GM12878 (cell line): ENCODE data around the gene FTO. TPM values are rescaled to one million over a fixed set of nuclear protein-coding genes. Genes with fewer than 3 reads are reported as not detected.

Experiments
- ATAC-seq: fragments of 200-7000 bp; cut with Tn5 transposase; 3 replicates; pipeline ENCODE4 v1.9.1; 2020; ENCODE audit warnings: mild to moderate bottlenecking, moderate library complexity
- BruUV-seq: library from RNA; stranded (reverse); fragments of 400-500 nt; replicated peaks from 2 replicates; lab custom pipeline; 2021; lab: Mats Ljungman, UMichigan
- CTCF ChIA-PET: fragments of 300-600 bp; sonication (Branson Sonifier 250); formaldehyde crosslinking; extraction: SDS; loops from one replicate; lab custom pipeline; 2021; ENCODE audit warnings: inconsistent platforms; lab: Yijun Ruan, JAX
- POLR2A ChIA-PET: fragments of 350-600 bp; formaldehyde crosslinking; extraction: SDS; loops from one replicate; lab custom pipeline; 2021; ENCODE audit warnings: inconsistent platforms; lab: Charles Lee
- RAD21 ChIA-PET: fragments of 300-600 bp; sonication (Branson Sonifier 250); formaldehyde crosslinking; loops from one replicate; lab custom pipeline; 2023; ENCODE audit warnings: antibody characterized with exemption; ENCODE audit not compliant: unreplicated experiment; lab: Charles Lee
- SMC1A ChIA-PET: fragments of 300-600 bp; sonication (Branson Sonifier 250); formaldehyde crosslinking; loops from one replicate; lab custom pipeline; 2023; ENCODE audit not compliant: unreplicated experiment, uncharacterized antibody; lab: Charles Lee
- DNase-seq: peaks from one replicate; pipeline ENCODE4 v3.0.0-alpha.2; 2011; ENCODE audit warnings: low read depth, low spot score
- FAIRE-seq: peaks from 3 replicates; lab custom pipeline; 2011; peaks lifted over from hg19 to GRCh38; lab: Jason Lieb, UNC
- H2AFZ ChIP-seq: 2 replicates; pipeline ENCODE4 v1.6.0; 2011; ENCODE audit warnings: low read depth, low read length, control low read depth; ENCODE audit not compliant: control insufficient read depth
- H3K27ac ChIP-seq: 2 replicates; pipeline ENCODE4 v1.5.1; 2011; ENCODE audit warnings: control low read depth; ENCODE audit not compliant: control insufficient read depth, insufficient read depth
- H3K27me3 ChIP-seq, 2 experiments: replicated peaks in 1 of 2; 2 replicates each; pipeline versions ENCODE4 v1.6.0 to v1.6.1; 2011; ENCODE audit warnings: low read length in 1 of 2; ENCODE audit not compliant: control insufficient read depth in 2 of 2, insufficient read depth in 2 of 2
- H3K36me3 ChIP-seq, 2 experiments: 2 replicates each; pipeline ENCODE4 v1.5.1; 2011; ENCODE audit warnings: low read length in 1 of 2; ENCODE audit not compliant: control insufficient read depth in 2 of 2, insufficient read depth in 2 of 2
- H3K4me1 ChIP-seq: 2 replicates; pipeline ENCODE4 v1.6.1; 2011; ENCODE audit warnings: mild to moderate bottlenecking, low read length, moderate library complexity, mixed read lengths; ENCODE audit not compliant: control insufficient read depth, insufficient read depth
- H3K4me2 ChIP-seq: 2 replicates; pipeline ENCODE4 v1.6.0; 2011; ENCODE audit warnings: control low read depth; ENCODE audit not compliant: control insufficient read depth, insufficient read depth
- H3K4me3 ChIP-seq: fragments of 200-600 bp; sonication (generic); 2 replicates; pipeline ENCODE4 v1.5.1; 2016
- H3K79me2 ChIP-seq: 2 replicates; pipeline ENCODE4 v1.6.0; 2011; ENCODE audit warnings: low read length; ENCODE audit not compliant: control insufficient read depth, insufficient read depth
- H3K9ac ChIP-seq: 2 replicates; pipeline ENCODE4 v1.8.0; 2011; ENCODE audit warnings: low read length, control low read depth, mixed read lengths; ENCODE audit not compliant: control insufficient read depth, insufficient read depth
- H3K9me3 ChIP-seq: replicated peaks from 3 replicates; pipeline ENCODE4 v1.5.1; 2011; ENCODE audit warnings: mild to moderate bottlenecking, low read length; ENCODE audit not compliant: control insufficient read depth, insufficient read depth
- H4K20me1 ChIP-seq: 2 replicates; pipeline ENCODE4 v1.6.0; 2011; ENCODE audit not compliant: control insufficient read depth, insufficient read depth
- BMI1 ChIP-seq: fragments of 450-650 bp; IDR thresholded peaks from 2 replicates; pipeline ENCODE4 v1.6.1; 2016; ENCODE audit warnings: mild to moderate bottlenecking, moderate library complexity, borderline replicate concordance
- CBX5 ChIP-seq: sonication (generic); IDR thresholded peaks from 2 replicates; pipeline ENCODE4 v1.6.1; 2016; ENCODE audit warnings: low read depth, moderate library complexity, mild to moderate bottlenecking, inconsistent platforms
- CEBPB ChIP-seq, 2 experiments: fragments of 150-350 bp in 1 of 2; IDR thresholded peaks; 2 replicates each; pipeline ENCODE4 v1.6.1; 2012 to 2014; ENCODE audit warnings: low read depth in 2 of 2, low read length in 2 of 2, borderline replicate concordance in 1 of 2, inconsistent platforms in 1 of 2
- CHD2 ChIP-seq: IDR thresholded peaks from 2 replicates; pipeline ENCODE4 v1.6.1; 2011; ENCODE audit warnings: low read depth, low read length, improper control_type of control experiment, borderline replicate concordance
- DPF2 ChIP-seq: fragments of 450-650 bp; IDR thresholded peaks from 2 replicates; pipeline ENCODE4 v1.6.1; 2017; ENCODE audit warnings: mild to moderate bottlenecking
- HDAC6 ChIP-seq: fragments of 200-600 bp; sonication (generic); IDR thresholded peaks from one replicate; pipeline ENCODE4 v1.8.0; 2017; ENCODE audit warnings: antibody characterized with exemption; ENCODE audit not compliant: unreplicated experiment
- HDGF ChIP-seq: fragments of 450-650 bp; IDR thresholded peaks from 2 replicates; pipeline ENCODE4 v1.6.1; 2016; ENCODE audit warnings: antibody characterized with exemption
- MAX ChIP-seq: IDR thresholded peaks from 2 replicates; pipeline ENCODE4 v1.6.1; 2012; ENCODE audit warnings: low read depth, low read length, improper control_type of control experiment
- MLLT1 ChIP-seq: fragments of 450-650 bp; IDR thresholded peaks from 2 replicates; pipeline ENCODE4 v1.6.1; 2016; ENCODE audit warnings: mild to moderate bottlenecking
- MYB ChIP-seq: fragments of 150-350 bp; IDR thresholded peaks from 2 replicates; pipeline ENCODE4 v1.6.1; 2014; ENCODE audit warnings: mild to moderate bottlenecking, low read depth, low read length, borderline replicate concordance
- PRDM15 ChIP-seq: fragments of 450-650 bp; formaldehyde crosslinking; IDR thresholded peaks from 2 replicates; pipeline ENCODE4 v1.4.0; 2020; ENCODE audit warnings: mild to moderate bottlenecking, moderate library complexity
- RUNX3 ChIP-seq: IDR thresholded peaks from 2 replicates; pipeline ENCODE4 v1.6.1; 2012; ENCODE audit warnings: low read length, inconsistent platforms
- SMARCA5 ChIP-seq: fragments of 450-650 bp; IDR thresholded peaks from 2 replicates; pipeline ENCODE4 v1.6.1; 2017; ENCODE audit warnings: mild to moderate bottlenecking
- SUZ12 ChIP-seq: fragments of 200-600 bp; sonication (generic); IDR thresholded peaks from one replicate; pipeline ENCODE4 v1.6.1; 2018; ENCODE audit warnings: antibody characterized with exemption, mild to moderate bottlenecking; ENCODE audit not compliant: unreplicated experiment
- WRNIP1 ChIP-seq: IDR thresholded peaks from 2 replicates; pipeline ENCODE4 v1.6.1; 2011; ENCODE audit warnings: low read depth, low read length, improper control_type of control experiment, borderline replicate concordance
- ZNF622 ChIP-seq: fragments of 450-650 bp; IDR thresholded peaks from 2 replicates; pipeline ENCODE4 v1.6.1; 2017; ENCODE audit warnings: mild to moderate bottlenecking, inconsistent platforms
- ZNF687 ChIP-seq: fragments of 450-650 bp; IDR thresholded peaks from 2 replicates; pipeline ENCODE4 v1.6.1; 2017; ENCODE audit warnings: mild to moderate bottlenecking, moderate library complexity
- WGBS: methylation state at CpG from one replicate; pipeline ENCODE4 v1.1.6; 2016; ENCODE audit warnings: low lambda C conversion rate; ENCODE audit not compliant: insufficient replicate concordance, insufficient coverage; ENCODE audit errors: missing lambda C conversion rate; 5-methylcytosine and 5-hydroxymethylcytosine counted together
- in situ Hi-C: fragments of 300-500 bp; cut with MboI; formaldehyde crosslinking; loops from 9 replicates; pipeline ENCODE4 v1.14.3; 2018; ENCODE audit warnings: mixed read lengths
- intact Hi-C: fragments of 100-400 bp; cut with micrococcal nuclease; formaldehyde crosslinking; loops from one replicate; pipeline ENCODE4 v1.14.2; 2022; ENCODE audit not compliant: unreplicated experiment
- polyA plus RNA-seq, 11 experiments: library from polyadenylated mRNA; depleted of rRNA in 4 of 11; unstranded in 6 of 11; stranded (reverse) in 5 of 11; fragments of >200 nt; fragmentation: Nextera tagmentation in 4 of 11; fragmentation: Illumina TruSeq in 1 of 11; extraction: Ambion mirVana in 4 of 11; extraction: Trizol in 1 of 11; gene quantifications; 1 replicate in 1 of 11; 2 replicates in 10 of 11; pipeline versions ENCODE4 v1.2.1 to v1.2.3, GENCODE V29; 2011 to 2016; ENCODE audit warnings: inconsistent platforms in 2 of 11, missing spikeins in 2 of 11, low read depth in 1 of 11
- total RNA-seq, 4 experiments: library from RNA; depleted of rRNA in 3 of 4; stranded (reverse); fragments of >200 nt in 3 of 4; fragmentation: Illumina TruSeq in 1 of 4; extraction: Trizol in 1 of 4; gene quantifications; 2 replicates each; pipeline versions ENCODE4 v1.2.1 to v1.2.3, GENCODE V29; 2013 to 2021

The FTO gene
- total and polyA plus RNA-seq, 10 of the 15 experiments (the other 5 are each of a cell fraction or from before 2014, with no cell fraction given), result 20.1 to 55.0 (median 47.0) TPM

- ChIA-PET SMC1A (interaction anchor here (1.1 kb wide), 1 partner anchor 12 kb away, joined by 4 read pairs; no protein-coding TSS in a partner anchor), RAD21 (no interaction called here), POLR2A (no interaction called here), CTCF (no interaction called here)
- Histone ChIP-seq H3K9me3 (no peaks in the 10 kb centered on the region), H3K79me2 (no peaks in the 10 kb centered on the region), H4K20me1 (no peaks in the 10 kb centered on the region), H3K4me1 (no peaks in the 10 kb centered on the region), H3K4me2 (no peak overlapping the region), H3K4me3 (no peak overlapping the region), H3K27ac (no peak overlapping the region), H3K9ac (no peak overlapping the region), H3K36me3 (no peaks in the 10 kb centered on the region), H3K27me3 (no peaks in the 10 kb centered on the region), H2AFZ (no peak overlapping the region)
- FAIRE-seq, result no peak
- no TSS peak for BruUV-seq
- TF ChIP-seq BMI1, result no peak
- TF ChIP-seq ZNF687, result no peak
- no peak for TF ChIP-seq RUNX3
- no peak for TF ChIP-seq ZNF622
- no peak for TF ChIP-seq HDGF
- no peak for TF ChIP-seq WRNIP1
- TF ChIP-seq SUZ12, result no peak
- no peak for TF ChIP-seq MYB
- no peak for TF ChIP-seq CBX5
- TF ChIP-seq HDAC6, result no peak
- TF ChIP-seq DPF2, result no peak
- no peak for TF ChIP-seq MLLT1
- TF ChIP-seq SMARCA5, result no peak
- TF ChIP-seq MAX, result no peak
- no peak for TF ChIP-seq PRDM15 (CRISPR knock-in tag)
- TF ChIP-seq CHD2, result no peak
- no peak for TF ChIP-seq CEBPB (IDR thresholded peaks at IDR 0.05; ENCODE audit: borderline replicate concordance in 1 of 2, low read depth in 2 of 2, low read length in 2 of 2)
- no peak for ATAC-seq
- no peak for DNase-seq
- WGBS, result 23% methylated on average over 1 of the region's 1 CpG
- intact Hi-C loops, result no loop called here
- in situ Hi-C loops, result no loop called here
Measured at GRCh38 chr16:53925107-53925410, 221.1 kb downstream of the FTO start.
